ENCODE measurements around the gene NFKBIB.
A peak's percentile ranks its signal among the peaks of the same experiment; 100 is the strongest.

Gene NFKBIB

GRCh38 chr19:38929929-38930775 lies 30.4 kb downstream of the NFKBIB start, which contains the start of gene SARS2:
SARS2 (minus strand) TSS chr19:38930763; CDS start chr19:38930736, 27 bp downstream.
- ChIA-PET CTCF (interaction anchor here (0.7 to 6.8 kb wide), 72 partner anchors 8 to 566 kb away, joined by 3 to 90 read pairs (median 4); partner anchors contain the start of genes ACTN4, CCER2, ECH1 and EIF3K), POLR2A (interaction anchor here (1.1 kb wide), 2 partner anchors 77 to 272 kb away, joined by 3 to 4 read pairs; no protein-coding TSS in a partner anchor)
- TF ChIP-seq CTCF (IDR thresholded peaks at IDR 0.05; ENCODE audit: insufficient read depth, low read length, missing control alignments), result peak; percentile 97
- peak within 1 kb of the TSS; percentile 97 for H3K4me3 ChIP-seq (ENCODE audit: low read depth, low read length)
- DNase-seq (ENCODE audit: low read depth, low spot score), result peak; percentile 59

DNA sequence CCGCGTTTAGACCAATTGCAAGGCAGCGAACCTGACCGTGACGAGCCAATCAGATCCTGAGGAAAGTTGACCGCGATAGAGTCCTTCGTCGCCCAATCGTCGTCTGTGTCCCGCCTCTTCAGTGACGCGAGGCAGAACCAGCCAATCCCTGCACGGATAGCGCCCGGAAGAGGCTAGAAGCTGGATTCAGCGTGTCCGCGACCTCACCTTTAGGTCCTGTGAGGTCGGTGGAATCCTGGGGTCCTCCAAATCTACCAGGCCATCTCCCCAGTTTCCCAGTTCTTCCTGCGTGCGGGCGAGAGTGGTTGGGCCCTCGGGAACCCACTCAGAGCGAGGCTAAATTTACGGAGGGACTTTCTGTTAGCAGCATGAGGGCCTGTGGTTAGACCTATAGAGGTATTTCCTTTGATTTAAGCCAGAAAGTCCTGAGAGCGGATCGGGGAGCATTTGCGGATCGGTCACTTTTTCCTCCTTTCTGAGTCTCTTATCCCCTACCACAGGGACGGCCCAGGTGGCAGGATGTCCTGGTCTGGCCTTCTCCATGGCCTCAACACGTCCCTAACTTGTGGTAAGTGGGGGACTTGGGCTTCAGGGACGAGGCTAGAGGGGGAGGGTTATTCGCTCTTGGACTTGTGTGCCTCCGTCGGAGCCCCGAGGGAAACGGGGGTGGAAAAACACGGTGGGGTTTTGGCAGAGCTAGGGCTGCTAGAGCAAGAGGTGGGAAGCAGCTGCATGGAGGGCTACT lies 31.2 kb downstream of the NFKBIB start, which contains the start of gene MRPS12:
Gene MRPS12 (plus strand): TSS at position 169 of the 745 bp plus-strand sequence. CDS start 351 bp downstream, at position 520.
- POLR2A ChIA-PET, result interaction anchor here (1.1 kb wide), 1 partner anchor 78 kb away, joined by 4 read pairs; no protein-coding TSS in a partner anchor
- peak; percentile 92 for DNase-seq (ENCODE audit: low read depth, low spot score)
- H3K4me3 ChIP-seq (ENCODE audit: low read depth, low read length), result peak within 1 kb of the TSS; percentile 97
- TF ChIP-seq CTCF (IDR thresholded peaks at IDR 0.05; ENCODE audit: insufficient read depth, low read length, missing control alignments), result no peak
- CTCF ChIA-PET, result interaction anchor here (0.7 to 6.8 kb wide), 55 partner anchors 9 to 566 kb away, joined by 3 to 90 read pairs (median 4); partner anchors contain the start of genes ACTN4, CCER2, ECH1 and EIF3K

- peak overlapping the region; percentile 97 for H3K4me3 ChIP-seq (ENCODE audit: low read depth, low read length)
- CTCF ChIA-PET, result interaction anchor here (1.3 to 6.8 kb wide), 11 partner anchors 8 to 528 kb away, joined by 3 to 53 read pairs (median 6); partner anchors contain the start of genes FAM98C, NFKBIB, SAMD4B and SIRT2
- no peak for TF ChIP-seq CTCF (IDR thresholded peaks at IDR 0.05; ENCODE audit: insufficient read depth, low read length, missing control alignments)
- no peak for DNase-seq (ENCODE audit: low read depth, low spot score)
- POLR2A ChIA-PET, result no interaction called here
These were observed 31.7 kb downstream of the NFKBIB start for GRCh38 chr19:38931521-38931793.

GRCh38 chr19:38932425-38933179 lies 32.8 kb downstream of the NFKBIB start:
- H3K4me3 ChIP-seq (ENCODE audit: low read depth, low read length), result no peak overlapping the region
- POLR2A ChIA-PET, result no interaction called here
- CTCF ChIA-PET, result interaction anchor here (0.6 to 6.8 kb wide), 20 partner anchors 7 to 529 kb away, joined by 3 to 53 read pairs (median 4); partner anchors contain the start of genes FAM98C, NFKBIB and SIRT2
- DNase-seq (ENCODE audit: low read depth, low spot score), result no peak
- TF ChIP-seq CTCF (IDR thresholded peaks at IDR 0.05; ENCODE audit: insufficient read depth, low read length, missing control alignments), result peak; percentile 24

DNA sequence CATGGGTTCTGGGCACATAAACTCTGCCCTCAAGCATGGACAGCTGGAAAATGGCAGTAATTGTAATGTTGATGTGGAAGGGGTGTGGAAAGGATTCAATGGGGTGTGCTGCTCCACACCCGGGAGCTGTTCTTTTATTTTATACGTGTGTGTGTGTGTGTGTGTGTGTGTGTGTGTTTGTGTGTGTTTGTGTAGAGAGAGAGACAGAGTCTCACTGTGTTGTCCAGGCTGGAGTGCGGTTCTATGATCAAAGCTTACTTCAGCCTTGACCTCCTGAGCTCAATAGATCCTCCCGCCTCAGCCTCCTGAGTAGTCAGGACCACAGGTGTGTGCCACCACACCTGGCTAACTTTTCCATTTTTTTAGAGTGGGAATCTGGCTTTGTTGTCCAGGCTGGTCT lies 33.8 kb downstream of the NFKBIB start:
- DNase-seq (ENCODE audit: low read depth, low spot score), result no peak
- POLR2A ChIA-PET, result interaction anchor here (0.6 kb wide), 1 partner anchor 299 kb away, joined by 4 read pairs; no protein-coding TSS in a partner anchor
- TF ChIP-seq CTCF (IDR thresholded peaks at IDR 0.05; ENCODE audit: insufficient read depth, low read length, missing control alignments), result no peak
- CTCF ChIA-PET, result interaction anchor here (0.6 to 5.3 kb wide), 15 partner anchors 12 to 530 kb away, joined by 3 to 50 read pairs (median 3); partner anchors contain the start of gene FAM98C
- H3K4me3 ChIP-seq (ENCODE audit: low read depth, low read length), result no peak overlapping the region

All from AG04449 (cell line).